ENCODE measurements around the gene C19orf81.

- TF ChIP-seq, protein P1, sequence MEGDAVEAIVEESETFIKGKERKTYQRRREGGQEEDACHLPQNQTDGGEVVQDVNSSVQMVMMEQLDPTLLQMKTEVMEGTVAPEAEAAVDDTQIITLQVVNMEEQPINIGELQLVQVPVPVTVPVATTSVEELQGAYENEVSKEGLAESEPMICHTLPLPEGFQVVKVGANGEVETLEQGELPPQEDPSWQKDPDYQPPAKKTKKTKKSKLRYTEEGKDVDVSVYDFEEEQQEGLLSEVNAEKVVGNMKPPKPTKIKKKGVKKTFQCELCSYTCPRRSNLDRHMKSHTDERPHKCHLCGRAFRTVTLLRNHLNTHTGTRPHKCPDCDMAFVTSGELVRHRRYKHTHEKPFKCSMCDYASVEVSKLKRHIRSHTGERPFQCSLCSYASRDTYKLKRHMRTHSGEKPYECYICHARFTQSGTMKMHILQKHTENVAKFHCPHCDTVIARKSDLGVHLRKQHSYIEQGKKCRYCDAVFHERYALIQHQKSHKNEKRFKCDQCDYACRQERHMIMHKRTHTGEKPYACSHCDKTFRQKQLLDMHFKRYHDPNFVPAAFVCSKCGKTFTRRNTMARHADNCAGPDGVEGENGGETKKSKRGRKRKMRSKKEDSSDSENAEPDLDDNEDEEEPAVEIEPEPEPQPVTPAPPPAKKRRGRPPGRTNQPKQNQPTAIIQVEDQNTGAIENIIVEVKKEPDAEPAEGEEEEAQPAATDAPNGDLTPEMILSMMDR (IDR thresholded peaks at IDR 0.05): peak; percentile 9 to 28 (median 16)
- no peak for TF ChIP-seq POLR2A (IDR thresholded peaks at IDR 0.05; ENCODE audit: low read depth)
These were observed 41.1 kb upstream of the C19orf81 start for GRCh38 chr19:50607874-50608785.

All from esophagus muscularis mucosa (tissue), 3 donors.